ENCODE data around the gene ACTMAP.

DNA sequence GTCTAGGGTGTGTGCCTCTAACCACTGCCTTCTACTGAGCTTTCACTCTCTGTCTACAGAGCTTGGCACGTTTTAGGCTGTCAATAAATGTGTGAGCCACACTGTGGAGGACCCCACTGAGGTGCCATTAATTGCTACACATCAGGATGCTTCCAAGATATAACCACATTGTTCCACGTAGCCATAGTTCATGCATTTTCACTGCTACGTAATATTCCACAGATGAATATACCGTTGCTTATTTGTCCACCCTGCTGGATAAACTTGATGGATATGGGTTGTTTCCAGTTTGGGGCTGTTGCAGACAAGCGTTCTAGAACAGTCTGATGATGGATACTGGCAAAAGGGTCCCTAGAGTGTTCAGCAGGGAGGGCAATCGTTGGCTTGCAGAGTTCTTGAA, 48.5 kb downstream of the ACTMAP start:
- TF ChIP-seq, protein P1, sequence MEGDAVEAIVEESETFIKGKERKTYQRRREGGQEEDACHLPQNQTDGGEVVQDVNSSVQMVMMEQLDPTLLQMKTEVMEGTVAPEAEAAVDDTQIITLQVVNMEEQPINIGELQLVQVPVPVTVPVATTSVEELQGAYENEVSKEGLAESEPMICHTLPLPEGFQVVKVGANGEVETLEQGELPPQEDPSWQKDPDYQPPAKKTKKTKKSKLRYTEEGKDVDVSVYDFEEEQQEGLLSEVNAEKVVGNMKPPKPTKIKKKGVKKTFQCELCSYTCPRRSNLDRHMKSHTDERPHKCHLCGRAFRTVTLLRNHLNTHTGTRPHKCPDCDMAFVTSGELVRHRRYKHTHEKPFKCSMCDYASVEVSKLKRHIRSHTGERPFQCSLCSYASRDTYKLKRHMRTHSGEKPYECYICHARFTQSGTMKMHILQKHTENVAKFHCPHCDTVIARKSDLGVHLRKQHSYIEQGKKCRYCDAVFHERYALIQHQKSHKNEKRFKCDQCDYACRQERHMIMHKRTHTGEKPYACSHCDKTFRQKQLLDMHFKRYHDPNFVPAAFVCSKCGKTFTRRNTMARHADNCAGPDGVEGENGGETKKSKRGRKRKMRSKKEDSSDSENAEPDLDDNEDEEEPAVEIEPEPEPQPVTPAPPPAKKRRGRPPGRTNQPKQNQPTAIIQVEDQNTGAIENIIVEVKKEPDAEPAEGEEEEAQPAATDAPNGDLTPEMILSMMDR (IDR thresholded peaks at IDR 0.05; ENCODE audit: control extremely low read depth in 1 of 3, insufficient read depth in 1 of 3, low read depth in 1 of 3, low read length in 3 of 3): no peak
- no peak for TF ChIP-seq JUND (IDR thresholded peaks at IDR 0.05; ENCODE audit: low read length)

Measured in H1 (cell line).